Heart left ventricle (tissue), 16 donors: ENCODE data around the gene RAX2. TPM values are rescaled to one million over a fixed set of nuclear protein-coding genes. Genes with fewer than 3 reads are reported as not detected.

Experiments
- ATAC-seq, 4 donors: fragments of 200-7000 bp; cut with Tn5 transposase; one replicate each; pipeline ENCODE4 v1.9.1; 2020 to 2022; ENCODE audit warnings: moderate library complexity in 4 of 4, mild to moderate bottlenecking in 3 of 4, moderate number of reproducible peaks in 1 of 4
- DNase-seq, 5 donors: peaks; one replicate each; pipeline ENCODE4 v3.0.0-alpha.2; 2020
- H3K27ac ChIP-seq, 12 donors: fragments of 200-600 bp; sonication (generic) in 4 of 12; one replicate each; pipeline versions ENCODE4 v1.5.0 to v1.8.0; 2016 to 2022; ENCODE audit warnings: mild to moderate bottlenecking in 2 of 12
- H3K27me3 ChIP-seq, 9 donors: fragments of 200-600 bp; sonication (generic) in 2 of 9; one replicate each; pipeline versions ENCODE4 v1.5.1 to v1.8.0; 2016 to 2022; ENCODE audit warnings: mild to moderate bottlenecking in 3 of 9
- H3K36me3 ChIP-seq, 9 donors: fragments of 200-600 bp; sonication (generic) in 2 of 9; one replicate each; pipeline versions ENCODE4 v1.5.0 to v1.8.0; 2018 to 2022; ENCODE audit warnings: mild to moderate bottlenecking in 2 of 9
- H3K4me1 ChIP-seq, 12 donors: fragments of 200-600 bp; sonication (generic) in 4 of 12; one replicate each; pipeline versions ENCODE4 v1.5.0 to v1.8.0; 2016 to 2022; ENCODE audit warnings: mild to moderate bottlenecking in 3 of 12
- H3K4me3 ChIP-seq, 12 donors: fragments of 200-600 bp; sonication (generic) in 4 of 12; one replicate each; pipeline versions ENCODE4 v1.5.0 to v1.8.0; 2017 to 2022; ENCODE audit warnings: mild to moderate bottlenecking in 9 of 12, moderate library complexity in 4 of 12
- H3K9me3 ChIP-seq, 12 donors: fragments of 200-600 bp; sonication (generic) in 4 of 12; one replicate each; pipeline versions ENCODE4 v1.5.0 to v1.8.0; 2016 to 2022; ENCODE audit warnings: mild to moderate bottlenecking in 1 of 12
- CTCF ChIP-seq, 12 donors: fragments of 200-600 bp; sonication (generic) in 4 of 12; IDR thresholded peaks; one replicate each; pipeline versions ENCODE4 v1.5.0 to v1.8.0; 2018 to 2022; ENCODE audit warnings: antibody characterized with exemption in 12 of 12, mild to moderate bottlenecking in 5 of 12
- POLR2A ChIP-seq, 2 donors: fragments of 450-650 bp; IDR thresholded peaks; one replicate each; pipeline ENCODE4 v1.6.1; 2017; ENCODE audit warnings: antibody characterized with exemption in 2 of 2, mild to moderate bottlenecking in 2 of 2, moderate library complexity in 2 of 2
- WGBS, 4 donors: extraction: QIAGEN DNeasy Blood & Tissue Kit in 2 of 4; methylation state at CpG; one replicate each; pipeline versions ENCODE4 v1.1.5 to v1.1.7; 2013 to 2018; 5-methylcytosine and 5-hydroxymethylcytosine counted together
- intact Hi-C, 10 donors: fragments of 100-400 bp; cut with DNase I; formaldehyde crosslinking; loops; one replicate each; pipeline versions ENCODE4 v1.11.1 to v1.14.2; 2022
- polyA plus RNA-seq, 2 donors: library from polyadenylated mRNA; stranded (reverse); fragments of 200-250 nt; gene quantifications; one replicate each; pipeline ENCODE4 v1.2.3, GENCODE V29; 2013
- total RNA-seq, 9 donors: library from RNA; depleted of rRNA in 2 of 9; stranded (reverse); fragments of >200 nt in 2 of 9; fragmentation: NEBNext Ultra II Directional in 3 of 9; extraction: Animal tissue kit (Norgen Biotek cat#: 25700) in 3 of 9; gene quantifications; one replicate each; pipeline versions ENCODE4 v1.1.0 to v1.2.4, GENCODE V29; 2016 to 2023
- donor health status: ischemic (EF 13 %, LVEDD 7.1; RV severe dilation, severe dysfunction).
- donor health status: healthy with polysubstance abuse.
- donor health status: DM: no; HTN: yes; CAD: no.
- donor health status: DM: no; HTN: no; CAD: no.
- donor health status: ischemic (EF 25% LVEDD 6.9; RV normal size, moderate dysfunction).
- donor health status: ischemic (EF 25% LVEDD 5.7; RV mildly dilated, moderate dysfunction).
- donor health status: healthy.
- donor health status: DM: yes; HTN: yes; CAD: no.
- donor health status: ischemic (EF 35%, LVEDD 5.7; RV mildly dilated, moderate dysfunction).
- donor health status: nonischemic (EF 11% LVEDD 7.7; RV severe dilation, severe dysfunction).
- donor health status: DM: yes; HTN: yes; CAD: no.
- donor health status: PGD.
- donor health status: ischemic (EF 29% LVEDD 5.4; RV normal size, mild dysfunction).
- donor health status: nonischemic (EF 23%, LVEDD 6.1; RV moderate dilation, normal function).

Gene RAX2
- total and polyA plus RNA-seq, 11 donors = not detected

- H3K9me3 ChIP-seq = peaks cover 0 to 14% (median 8%) of the 10 kb centered on the region in 12 donors
- H3K36me3 ChIP-seq = no peaks in the 10 kb centered on the region
- TF ChIP-seq CTCF (IDR thresholded peaks at IDR 0.05) (no peak), POLR2A (IDR thresholded peaks at IDR 0.05) (no peak)
- intact Hi-C loops = no loop called here
- peaks cover 0 to 9% (median 0%) of the 10 kb centered on the region in 9 donors for H3K27me3 ChIP-seq
- H3K4me1 ChIP-seq = no peaks in the 10 kb centered on the region
- WGBS, 4 donors = 87 to 97% (median 95%) methylated on average over 3 of the region's 3 CpGs
- ATAC-seq = no peak
- H3K27ac ChIP-seq = no peak overlapping the region
- DNase-seq = no peak
- H3K4me3 ChIP-seq = no peak overlapping the region
These were observed 21.8 kb upstream of the RAX2 start for GRCh38 chr19:3793799-3794198.

- peaks cover 0 to 5% (median 0%) of the 10 kb centered on the region in 9 donors for H3K27me3 ChIP-seq
- DNase-seq (no peak), ATAC-seq (no peak)
- no peak overlapping the region for H3K27ac ChIP-seq
- no peak overlapping the region for H3K4me3 ChIP-seq
- TF ChIP-seq POLR2A (IDR thresholded peaks at IDR 0.05) (no peak), CTCF (IDR thresholded peaks at IDR 0.05) (no peak)
- H3K36me3 ChIP-seq = no peaks in the 10 kb centered on the region
- H3K4me1 ChIP-seq = no peaks in the 10 kb centered on the region
- WGBS, 4 donors = 64 to 78% (median 71%) methylated on average over 3 of the region's 3 CpGs
- peaks cover 0 to 13% (median 8%) of the 10 kb centered on the region in 12 donors for H3K9me3 ChIP-seq
- intact Hi-C loops = no loop called here
These were observed 20.1 kb upstream of the RAX2 start for GRCh38 chr19:3792114-3792513.

- no peak for DNase-seq
- no peak for ATAC-seq
These were observed 18.9 kb upstream of the RAX2 start for GRCh38 chr19:3790941-3791340.

GRCh38 chr19:3790209-3790734 lies 18.2 kb upstream of the RAX2 start:
- intact Hi-C loops = no loop called here
- 67 to 75% (median 71%) methylated on average over 6 of the region's 6 CpGs for whole genome bisulfite sequencing, 4 donors

More at GRCh38 chr19:3790941-3791340, 18.9 kb upstream of the RAX2 start:
- no peak for TF ChIP-seq CTCF (IDR thresholded peaks at IDR 0.05)
- no peak for TF ChIP-seq POLR2A (IDR thresholded peaks at IDR 0.05)
- Histone ChIP-seq H3K4me1 (peaks cover 0 to 6% (median 0%) of the 10 kb centered on the region in 12 donors), H3K36me3 (no peaks in the 10 kb centered on the region), H3K27me3 (peaks cover 0 to 12% (median 2%) of the 10 kb centered on the region in 9 donors), H3K9me3 (peaks cover 0 to 2% (median 0%) of the 10 kb centered on the region in 12 donors), H3K4me3 (no peak overlapping the region), H3K27ac (no peak overlapping the region)
- intact Hi-C loops = no loop called here
- WGBS, 4 donors = 71 to 83% (median 76%) methylated on average over 7 of the region's 7 CpGs

More at GRCh38 chr19:3790209-3790734, 18.2 kb upstream of the RAX2 start:
- Histone ChIP-seq H3K27ac (no peak overlapping the region), H3K27me3 (peaks cover 6 to 19% (median 9%) of the 10 kb centered on the region in 9 donors), H3K4me3 (no peak overlapping the region), H3K36me3 (no peaks in the 10 kb centered on the region), H3K9me3 (no peaks in the 10 kb centered on the region), H3K4me1 (peaks cover 0 to 13% (median 0%) of the 10 kb centered on the region in 12 donors)
- ATAC-seq = no peak
- no peak for TF ChIP-seq POLR2A (IDR thresholded peaks at IDR 0.05)
- no peak for TF ChIP-seq CTCF (IDR thresholded peaks at IDR 0.05)
- DNase-seq = no peak
